ENCODE data around the gene ETS1. TPM values are rescaled to one million over a fixed set of nuclear protein-coding genes. Genes with fewer than 3 reads are reported as not detected.

The ETS1 gene
- total RNA-seq, 1 experiment from 2014 or later = 66.4 TPM

DNA sequence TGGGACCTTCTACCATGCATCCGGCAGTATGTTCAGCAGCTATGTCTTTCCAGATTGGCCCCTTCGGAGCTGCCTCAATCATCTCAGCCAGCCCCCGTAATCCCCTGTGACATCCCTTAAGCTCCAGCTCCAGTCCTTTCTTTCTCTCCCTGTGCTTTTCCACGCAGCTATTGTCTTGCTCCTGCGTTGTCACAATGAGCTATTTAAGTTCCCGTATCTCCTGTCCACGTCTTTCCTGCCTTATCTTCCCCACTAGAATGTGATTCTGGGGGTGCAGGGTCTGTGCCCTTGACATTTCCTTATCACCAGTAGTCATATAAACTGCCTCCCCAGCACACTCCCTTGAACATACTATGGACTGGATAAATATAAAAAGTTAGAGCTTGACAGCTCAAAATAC, 5.1 kb upstream of the ETS1 start:
- Histone ChIP-seq H3K4me3 (ENCODE audit: low read depth in 2 of 2, low read length in 2 of 2) (no peak overlapping the region), H3K36me3 (ENCODE audit: control insufficient read depth, insufficient read depth, low read length) (no peaks in the 10 kb centered on the region), H3K27me3 (ENCODE audit: control insufficient read depth, insufficient read depth, low read length) (peaks cover 53% of the 10 kb centered on the region), H3K4me1 (ENCODE audit: control insufficient read depth, insufficient read depth, low read length) (no peaks in the 10 kb centered on the region), H3K27ac (ENCODE audit: low read length) (no peak overlapping the region), H3K9me3 (ENCODE audit: control insufficient read depth, insufficient read depth, low read depth, low read length) (no peaks in the 10 kb centered on the region)
- intact Hi-C loops (cut with micrococcal nuclease; ENCODE audit: unreplicated experiment) (no loop called here), in situ Hi-C loops (cut with HindIII; ENCODE audit: low pct_unique_long_range_greater_than_20kb, low sequenced_read_pairs) (no loop called here)
- POLR2A ChIA-PET = no interaction called here
- DNase-seq (ENCODE audit: low read depth, low spot score) (no peak), ATAC-seq (no peak)
- CTCF ChIA-PET = no interaction called here
- BruUV-seq (replicated peaks) = no TSS peak
- TF ChIP-seq POLR2AphosphoS5 (IDR thresholded peaks at IDR 0.05; ENCODE audit: low read depth, low read length) = no peak
- no peak for TF ChIP-seq SIN3A (IDR thresholded peaks at IDR 0.05; ENCODE audit: borderline replicate concordance, insufficient read depth, low read depth, low read length)
- TF ChIP-seq, protein P1, sequence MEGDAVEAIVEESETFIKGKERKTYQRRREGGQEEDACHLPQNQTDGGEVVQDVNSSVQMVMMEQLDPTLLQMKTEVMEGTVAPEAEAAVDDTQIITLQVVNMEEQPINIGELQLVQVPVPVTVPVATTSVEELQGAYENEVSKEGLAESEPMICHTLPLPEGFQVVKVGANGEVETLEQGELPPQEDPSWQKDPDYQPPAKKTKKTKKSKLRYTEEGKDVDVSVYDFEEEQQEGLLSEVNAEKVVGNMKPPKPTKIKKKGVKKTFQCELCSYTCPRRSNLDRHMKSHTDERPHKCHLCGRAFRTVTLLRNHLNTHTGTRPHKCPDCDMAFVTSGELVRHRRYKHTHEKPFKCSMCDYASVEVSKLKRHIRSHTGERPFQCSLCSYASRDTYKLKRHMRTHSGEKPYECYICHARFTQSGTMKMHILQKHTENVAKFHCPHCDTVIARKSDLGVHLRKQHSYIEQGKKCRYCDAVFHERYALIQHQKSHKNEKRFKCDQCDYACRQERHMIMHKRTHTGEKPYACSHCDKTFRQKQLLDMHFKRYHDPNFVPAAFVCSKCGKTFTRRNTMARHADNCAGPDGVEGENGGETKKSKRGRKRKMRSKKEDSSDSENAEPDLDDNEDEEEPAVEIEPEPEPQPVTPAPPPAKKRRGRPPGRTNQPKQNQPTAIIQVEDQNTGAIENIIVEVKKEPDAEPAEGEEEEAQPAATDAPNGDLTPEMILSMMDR (IDR thresholded peaks at IDR 0.05) = no peak
- TF ChIP-seq TCF7L2 (IDR thresholded peaks at IDR 0.05; ENCODE audit: low read depth, low read length) = no peak
- TF ChIP-seq, protein P2, sequence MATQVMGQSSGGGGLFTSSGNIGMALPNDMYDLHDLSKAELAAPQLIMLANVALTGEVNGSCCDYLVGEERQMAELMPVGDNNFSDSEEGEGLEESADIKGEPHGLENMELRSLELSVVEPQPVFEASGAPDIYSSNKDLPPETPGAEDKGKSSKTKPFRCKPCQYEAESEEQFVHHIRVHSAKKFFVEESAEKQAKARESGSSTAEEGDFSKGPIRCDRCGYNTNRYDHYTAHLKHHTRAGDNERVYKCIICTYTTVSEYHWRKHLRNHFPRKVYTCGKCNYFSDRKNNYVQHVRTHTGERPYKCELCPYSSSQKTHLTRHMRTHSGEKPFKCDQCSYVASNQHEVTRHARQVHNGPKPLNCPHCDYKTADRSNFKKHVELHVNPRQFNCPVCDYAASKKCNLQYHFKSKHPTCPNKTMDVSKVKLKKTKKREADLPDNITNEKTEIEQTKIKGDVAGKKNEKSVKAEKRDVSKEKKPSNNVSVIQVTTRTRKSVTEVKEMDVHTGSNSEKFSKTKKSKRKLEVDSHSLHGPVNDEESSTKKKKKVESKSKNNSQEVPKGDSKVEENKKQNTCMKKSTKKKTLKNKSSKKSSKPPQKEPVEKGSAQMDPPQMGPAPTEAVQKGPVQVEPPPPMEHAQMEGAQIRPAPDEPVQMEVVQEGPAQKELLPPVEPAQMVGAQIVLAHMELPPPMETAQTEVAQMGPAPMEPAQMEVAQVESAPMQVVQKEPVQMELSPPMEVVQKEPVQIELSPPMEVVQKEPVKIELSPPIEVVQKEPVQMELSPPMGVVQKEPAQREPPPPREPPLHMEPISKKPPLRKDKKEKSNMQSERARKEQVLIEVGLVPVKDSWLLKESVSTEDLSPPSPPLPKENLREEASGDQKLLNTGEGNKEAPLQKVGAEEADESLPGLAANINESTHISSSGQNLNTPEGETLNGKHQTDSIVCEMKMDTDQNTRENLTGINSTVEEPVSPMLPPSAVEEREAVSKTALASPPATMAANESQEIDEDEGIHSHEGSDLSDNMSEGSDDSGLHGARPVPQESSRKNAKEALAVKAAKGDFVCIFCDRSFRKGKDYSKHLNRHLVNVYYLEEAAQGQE (IDR thresholded peaks at IDR 0.05; ENCODE audit: insufficient read depth in 1 of 2, low read depth in 2 of 2, low read length in 1 of 2) = no peak

DNA sequence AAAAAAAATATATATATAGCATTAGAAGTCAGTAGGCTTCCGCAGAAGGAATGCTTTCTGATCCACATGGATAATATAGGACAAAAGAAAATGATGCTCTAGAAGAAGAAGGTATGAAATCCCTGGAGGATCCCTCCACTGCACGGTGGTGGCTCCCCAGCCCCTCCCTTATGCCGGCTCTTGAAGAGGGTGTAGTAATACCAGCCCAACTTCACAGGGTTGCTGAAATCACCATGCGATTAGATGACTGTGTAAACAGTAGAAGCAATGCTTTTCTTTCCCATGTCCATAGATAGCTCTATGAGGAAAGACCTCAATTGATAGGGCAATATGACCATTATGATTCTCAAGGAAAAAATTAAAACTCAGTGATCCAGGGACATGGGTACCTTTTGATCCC, 3.2 kb upstream of the ETS1 start:
- POLR2A ChIA-PET = no interaction called here
- intact Hi-C loops (cut with micrococcal nuclease; ENCODE audit: unreplicated experiment) = no loop called here
- CTCF ChIA-PET = interaction anchor here (0.5 kb wide), 1 partner anchor 1587 kb away, joined by 7 read pairs; no protein-coding TSS in a partner anchor
- Histone ChIP-seq H3K4me3 (ENCODE audit: low read depth in 2 of 2, low read length in 2 of 2) (no peak overlapping the region), H3K27ac (ENCODE audit: low read length) (no peak overlapping the region), H3K9me3 (ENCODE audit: control insufficient read depth, insufficient read depth, low read depth, low read length) (no peaks in the 10 kb centered on the region), H3K36me3 (ENCODE audit: control insufficient read depth, insufficient read depth, low read length) (no peaks in the 10 kb centered on the region), H3K27me3 (ENCODE audit: control insufficient read depth, insufficient read depth, low read length) (peaks cover 62% of the 10 kb centered on the region), H3K4me1 (ENCODE audit: control insufficient read depth, insufficient read depth, low read length) (no peaks in the 10 kb centered on the region)
- TF ChIP-seq POLR2AphosphoS5 (IDR thresholded peaks at IDR 0.05; ENCODE audit: low read depth, low read length) (no peak), TCF7L2 (IDR thresholded peaks at IDR 0.05; ENCODE audit: low read depth, low read length) (no peak), SIN3A (IDR thresholded peaks at IDR 0.05; ENCODE audit: borderline replicate concordance, insufficient read depth, low read depth, low read length) (no peak)
- TF ChIP-seq, protein P2 (IDR thresholded peaks at IDR 0.05; ENCODE audit: insufficient read depth in 1 of 2, low read depth in 2 of 2, low read length in 1 of 2) = no peak
- TF ChIP-seq, protein P1 (IDR thresholded peaks at IDR 0.05) = no peak
- no TSS peak for BruUV-seq (replicated peaks)
- ATAC-seq (no peak), DNase-seq (ENCODE audit: low read depth, low spot score) (no peak)
- in situ Hi-C loops (cut with HindIII; ENCODE audit: low pct_unique_long_range_greater_than_20kb, low sequenced_read_pairs) = no loop called here
